Ishikawa (cell line): Measurements from ENCODE around the gene GUCA1A.

Experiments used
- CEBPB ChIP-seq: IDR thresholded peaks from 2 replicates; pipeline ENCODE4 v1.6.1; 2012
- CREB1 ChIP-seq: IDR thresholded peaks from 2 replicates; pipeline ENCODE4 v1.6.1; 2012; ENCODE audit warnings: low read depth
- EGR1 ChIP-seq: IDR thresholded peaks from 2 replicates; pipeline ENCODE4 v1.6.1; 2012
- EP300 ChIP-seq: IDR thresholded peaks from 2 replicates; pipeline ENCODE4 v1.6.1; 2012; ENCODE audit warnings: borderline replicate concordance
- FOXM1 ChIP-seq: IDR thresholded peaks from 2 replicates; pipeline ENCODE4 v1.6.1; 2012; ENCODE audit warnings: low read depth, borderline replicate concordance
- NFIC ChIP-seq: IDR thresholded peaks from 2 replicates; pipeline ENCODE4 v1.6.1; 2012
- RAD21 ChIP-seq: IDR thresholded peaks from 2 replicates; pipeline ENCODE4 v1.6.1; 2012; ENCODE audit warnings: low read depth
- TAF1 ChIP-seq: IDR thresholded peaks from 2 replicates; pipeline ENCODE4 v1.6.1; 2012; ENCODE audit warnings: low read depth, mild to moderate bottlenecking
- TCF12 ChIP-seq: IDR thresholded peaks from 2 replicates; pipeline ENCODE4 v1.6.1; 2012; ENCODE audit warnings: low read depth
- TEAD4 ChIP-seq: IDR thresholded peaks from 2 replicates; pipeline ENCODE4 v1.6.1; 2012
- YY1 ChIP-seq: IDR thresholded peaks from 2 replicates; pipeline ENCODE4 v1.6.1; 2012; ENCODE audit warnings: low read depth
- ZBTB7A ChIP-seq: IDR thresholded peaks from 2 replicates; pipeline ENCODE4 v1.6.1; 2012; ENCODE audit warnings: low read depth
- TF ChIP-seq, protein P1 (sequence below): IDR thresholded peaks from 2 replicates; pipeline ENCODE4 v1.6.1; 2012
- TF ChIP-seq, protein P2 (sequence below): IDR thresholded peaks from 2 replicates; pipeline ENCODE4 v1.6.1; 2012
- TF ChIP-seq, protein P3 (sequence below): IDR thresholded peaks from 2 replicates; pipeline ENCODE4 v1.6.1; 2012; ENCODE audit warnings: low read depth, mild to moderate bottlenecking

GUCA1A gene

DNA sequence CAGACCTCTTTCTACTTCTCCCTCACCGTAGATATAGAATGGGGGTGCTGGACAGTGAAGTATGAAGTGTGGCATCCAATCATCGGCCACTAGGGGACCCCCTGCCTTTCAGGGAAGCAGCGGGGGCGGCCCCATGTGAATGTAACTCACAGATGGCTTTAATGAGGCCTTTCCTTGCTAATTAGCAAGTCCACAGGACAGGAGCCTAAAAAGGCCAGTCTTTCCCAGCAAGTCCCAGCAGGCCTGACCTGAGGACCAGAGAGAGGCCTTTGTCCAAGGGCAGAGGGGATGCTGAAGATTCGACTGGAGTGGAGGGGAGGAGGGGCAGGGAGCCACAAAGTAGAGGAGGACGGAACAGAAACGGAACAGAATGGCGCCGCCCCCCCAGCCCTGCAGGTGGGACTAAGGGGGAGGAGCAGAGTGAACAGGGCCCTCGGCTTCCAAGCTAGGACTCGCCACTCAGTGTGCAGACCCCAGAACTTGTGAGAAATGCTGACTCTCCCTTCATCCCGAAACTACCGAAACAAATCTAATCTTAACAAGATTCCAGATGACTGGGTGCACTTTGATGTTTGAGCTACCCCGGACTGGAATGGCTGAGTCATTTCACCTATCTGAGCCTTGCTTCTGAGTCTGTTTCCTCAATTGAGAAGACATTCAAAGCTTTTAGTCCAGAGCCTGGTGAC is 36.5 kb upstream of the GUCA1A start:
- TF ChIP-seq, protein P1, sequence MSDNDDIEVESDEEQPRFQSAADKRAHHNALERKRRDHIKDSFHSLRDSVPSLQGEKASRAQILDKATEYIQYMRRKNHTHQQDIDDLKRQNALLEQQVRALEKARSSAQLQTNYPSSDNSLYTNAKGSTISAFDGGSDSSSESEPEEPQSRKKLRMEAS, result no peak
- no peak for TF ChIP-seq TCF12
- TF ChIP-seq NFIC, result no peak
- TF ChIP-seq, protein P2, sequence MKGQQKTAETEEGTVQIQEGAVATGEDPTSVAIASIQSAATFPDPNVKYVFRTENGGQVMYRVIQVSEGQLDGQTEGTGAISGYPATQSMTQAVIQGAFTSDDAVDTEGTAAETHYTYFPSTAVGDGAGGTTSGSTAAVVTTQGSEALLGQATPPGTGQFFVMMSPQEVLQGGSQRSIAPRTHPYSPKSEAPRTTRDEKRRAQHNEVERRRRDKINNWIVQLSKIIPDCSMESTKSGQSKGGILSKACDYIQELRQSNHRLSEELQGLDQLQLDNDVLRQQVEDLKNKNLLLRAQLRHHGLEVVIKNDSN, result no peak
- TF ChIP-seq EGR1, result no peak
- no peak for TF ChIP-seq CREB1
- no peak for TF ChIP-seq EP300
- TF ChIP-seq TAF1, result no peak
- TF ChIP-seq RAD21, result no peak
- no peak for TF ChIP-seq YY1
- TF ChIP-seq CEBPB, result no peak
- TF ChIP-seq ZBTB7A, result no peak
- TF ChIP-seq, protein P3, sequence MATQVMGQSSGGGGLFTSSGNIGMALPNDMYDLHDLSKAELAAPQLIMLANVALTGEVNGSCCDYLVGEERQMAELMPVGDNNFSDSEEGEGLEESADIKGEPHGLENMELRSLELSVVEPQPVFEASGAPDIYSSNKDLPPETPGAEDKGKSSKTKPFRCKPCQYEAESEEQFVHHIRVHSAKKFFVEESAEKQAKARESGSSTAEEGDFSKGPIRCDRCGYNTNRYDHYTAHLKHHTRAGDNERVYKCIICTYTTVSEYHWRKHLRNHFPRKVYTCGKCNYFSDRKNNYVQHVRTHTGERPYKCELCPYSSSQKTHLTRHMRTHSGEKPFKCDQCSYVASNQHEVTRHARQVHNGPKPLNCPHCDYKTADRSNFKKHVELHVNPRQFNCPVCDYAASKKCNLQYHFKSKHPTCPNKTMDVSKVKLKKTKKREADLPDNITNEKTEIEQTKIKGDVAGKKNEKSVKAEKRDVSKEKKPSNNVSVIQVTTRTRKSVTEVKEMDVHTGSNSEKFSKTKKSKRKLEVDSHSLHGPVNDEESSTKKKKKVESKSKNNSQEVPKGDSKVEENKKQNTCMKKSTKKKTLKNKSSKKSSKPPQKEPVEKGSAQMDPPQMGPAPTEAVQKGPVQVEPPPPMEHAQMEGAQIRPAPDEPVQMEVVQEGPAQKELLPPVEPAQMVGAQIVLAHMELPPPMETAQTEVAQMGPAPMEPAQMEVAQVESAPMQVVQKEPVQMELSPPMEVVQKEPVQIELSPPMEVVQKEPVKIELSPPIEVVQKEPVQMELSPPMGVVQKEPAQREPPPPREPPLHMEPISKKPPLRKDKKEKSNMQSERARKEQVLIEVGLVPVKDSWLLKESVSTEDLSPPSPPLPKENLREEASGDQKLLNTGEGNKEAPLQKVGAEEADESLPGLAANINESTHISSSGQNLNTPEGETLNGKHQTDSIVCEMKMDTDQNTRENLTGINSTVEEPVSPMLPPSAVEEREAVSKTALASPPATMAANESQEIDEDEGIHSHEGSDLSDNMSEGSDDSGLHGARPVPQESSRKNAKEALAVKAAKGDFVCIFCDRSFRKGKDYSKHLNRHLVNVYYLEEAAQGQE, result no peak
- TF ChIP-seq FOXM1, result no peak
- TF ChIP-seq TEAD4, result no peak

DNA sequence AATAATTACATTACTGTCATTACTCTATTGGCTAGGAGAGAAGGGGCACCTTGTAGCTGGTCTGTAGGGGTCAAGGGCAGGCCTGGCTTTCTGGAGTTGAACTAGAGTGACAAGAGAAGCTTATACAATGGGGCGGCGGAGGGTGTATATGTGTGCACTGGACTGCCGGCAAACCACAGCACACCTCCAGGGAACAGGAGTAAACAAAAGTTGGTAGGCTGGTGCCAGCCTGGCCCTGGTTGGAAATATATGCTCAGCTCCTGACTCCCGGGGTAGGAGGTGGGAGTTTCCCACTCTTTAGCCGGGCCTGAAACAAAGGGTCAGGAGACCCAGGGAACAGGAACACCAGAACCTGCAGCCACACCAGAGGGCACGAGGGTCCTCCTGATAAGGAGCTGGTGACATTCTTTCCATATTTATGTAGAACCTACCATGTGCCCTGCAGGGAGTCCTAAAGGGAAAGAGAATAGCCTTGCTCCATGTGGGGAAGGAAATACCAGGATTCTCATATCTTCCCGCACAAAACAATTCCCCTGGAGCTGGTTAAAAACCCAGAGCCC is 35.9 kb upstream of the GUCA1A start:
- TF ChIP-seq EGR1 (no peak), TEAD4 (no peak), CEBPB (no peak), TCF12 (no peak), FOXM1 (no peak), EP300 (no peak), TAF1 (no peak), RAD21 (no peak), YY1 (no peak), ZBTB7A (no peak), NFIC (no peak), CREB1 (no peak)
- TF ChIP-seq, protein P1, result no peak
- TF ChIP-seq, protein P3, result no peak
- TF ChIP-seq, protein P2, result no peak

DNA sequence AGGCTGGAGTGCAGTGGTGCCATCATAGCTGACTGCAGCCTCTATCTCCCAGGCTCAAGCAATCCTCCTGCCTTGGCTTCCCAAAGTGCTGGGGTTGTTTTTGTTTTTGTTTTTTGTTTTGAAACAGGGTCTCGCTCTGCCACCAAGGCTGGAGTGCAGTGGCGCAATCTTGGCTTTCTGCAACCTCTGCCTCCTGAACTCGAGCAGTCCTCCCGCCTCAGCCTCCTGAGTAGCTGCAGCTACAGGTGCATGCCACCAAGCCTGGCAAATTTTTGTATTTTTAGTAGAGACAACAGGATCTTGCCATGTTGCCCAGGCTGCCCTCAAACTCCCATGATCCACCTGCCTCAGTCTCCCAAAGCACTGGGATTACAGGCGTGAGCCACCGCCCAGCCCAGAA is 35.0 kb upstream of the GUCA1A start:
- TF ChIP-seq FOXM1, result no peak
- TF ChIP-seq YY1, result no peak

DNA sequence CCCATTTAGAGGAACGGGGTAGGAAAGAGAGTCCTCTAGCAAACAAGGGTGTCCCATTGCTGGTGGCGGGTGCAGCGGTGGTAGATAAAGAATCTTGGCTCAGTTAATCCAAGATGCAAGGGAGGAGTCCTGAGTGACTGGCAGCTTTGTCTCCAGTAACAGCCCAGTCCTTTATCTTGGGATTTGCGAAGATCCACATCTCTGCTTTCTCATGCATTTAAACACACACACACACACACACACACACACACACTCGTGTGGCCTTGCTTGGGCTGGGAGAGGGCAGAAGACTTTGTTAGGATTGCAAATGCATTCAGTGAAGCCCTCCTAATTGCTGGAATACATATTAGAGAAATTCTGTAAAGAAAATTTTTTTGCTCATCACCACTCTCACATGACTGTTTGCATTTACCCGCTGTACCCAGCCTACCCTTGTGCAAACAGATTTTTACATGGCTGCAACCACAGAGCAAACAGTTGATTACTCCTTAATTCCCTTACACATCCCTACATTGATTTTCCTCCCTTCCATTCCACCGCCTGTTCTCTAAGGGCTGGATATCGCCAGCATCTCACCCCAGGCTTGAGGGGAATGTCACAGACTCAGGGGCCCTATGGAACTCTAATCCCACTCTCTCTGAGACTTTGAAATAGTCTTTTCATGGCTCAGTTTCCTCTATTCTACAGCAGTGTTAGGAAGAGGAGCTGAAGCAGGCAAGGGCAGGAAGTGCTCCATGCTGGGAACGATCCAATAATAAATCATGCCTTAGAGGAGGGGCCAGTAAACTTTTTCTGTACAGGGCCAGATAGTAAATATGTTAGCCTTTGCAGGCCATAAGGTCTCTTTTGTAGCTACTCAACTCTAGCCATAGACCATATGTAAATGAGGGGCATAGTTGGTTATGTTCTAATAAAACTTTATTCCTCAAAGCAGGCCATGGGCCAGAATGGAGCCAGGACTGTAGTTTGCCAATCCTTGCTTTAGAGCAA is 34.2 kb upstream of the GUCA1A start:
- TF ChIP-seq, protein P2, result no peak
- TF ChIP-seq, protein P1, result 0 out of 2 replicates have a peak, but pooled peaks have one; percentile 18

DNA sequence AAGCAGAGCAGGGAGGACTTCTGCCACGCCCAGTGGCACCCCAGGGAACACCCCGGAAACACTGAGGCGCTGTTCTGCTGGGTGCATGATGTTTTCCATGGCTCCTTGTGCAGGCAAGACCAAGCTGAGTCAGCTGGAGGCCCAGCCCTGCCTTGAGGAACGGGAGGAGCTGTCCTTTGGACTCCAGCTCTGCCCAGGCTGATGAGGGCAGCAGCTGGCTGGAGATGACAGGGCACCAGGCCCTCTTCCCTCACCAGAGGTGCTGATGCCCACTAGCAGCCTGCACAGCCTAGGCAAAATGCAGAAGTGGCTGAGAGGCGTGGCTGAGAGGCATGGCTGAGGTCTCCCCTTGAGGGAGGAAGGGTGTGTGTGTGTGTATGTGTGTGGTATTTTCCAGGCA is 33.1 kb upstream of the GUCA1A start:
- TF ChIP-seq YY1 (0 out of 2 replicates have a peak, but pooled peaks have one; percentile 21), EGR1 (no peak), RAD21 (no peak), EP300 (no peak), CREB1 (no peak)
- TF ChIP-seq, protein P2, result no peak
- TF ChIP-seq, protein P3, result peak; percentile 50; the same call in 1 of the 2 replicates
- TF ChIP-seq, protein P1, result peak; percentile 52; the same call in 1 of the 2 replicates
